ENCODE data around the gene THUMPD1.

- no peak for TF ChIP-seq CTCF (IDR thresholded peaks at IDR 0.05; ENCODE audit: insufficient read depth, low read length)
- no peak for TF ChIP-seq POLR2AphosphoS5 (IDR thresholded peaks at IDR 0.05; ENCODE audit: low read depth)
- no peak for TF ChIP-seq GABPA (IDR thresholded peaks at IDR 0.05; ENCODE audit: low read depth)
Observed at GRCh38 chr16:20720251-20720650, 21.4 kb downstream of the THUMPD1 start.
